NCI-H526 (cell line): ENCODE measurements around the gene SSBP2.
"Not testable (repeated sequence)": the region's sequence is repeated elsewhere in the genome, so short reads cannot be mapped to it uniquely, and the experiment has no call there.

Source experiments
- DNase-seq, 2 experiments: peaks; one replicate each; lab custom pipeline; 2025; lab: John Stamatoyannopoulos, UW

The SSBP2 gene

DNA sequence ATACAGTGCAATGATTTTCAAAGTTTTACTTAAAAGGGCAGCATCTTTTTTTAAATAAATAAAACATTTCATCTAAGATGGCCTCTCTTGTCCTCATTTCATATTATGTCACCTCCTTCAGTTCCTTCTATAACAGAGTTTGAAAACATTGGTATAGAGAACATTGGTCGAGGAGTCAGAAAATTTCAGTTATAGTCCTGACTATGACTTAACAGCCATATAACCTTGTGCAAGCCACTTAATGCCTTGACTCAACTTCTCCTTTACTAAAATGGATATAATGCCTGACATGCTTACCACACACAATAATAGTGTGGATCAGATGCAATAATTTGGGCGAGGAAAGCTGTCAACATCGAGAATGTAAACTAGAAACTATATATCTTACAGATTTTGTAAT lies 22.6 kb downstream of the SSBP2 start:
- no peak for DNase-seq

DNA sequence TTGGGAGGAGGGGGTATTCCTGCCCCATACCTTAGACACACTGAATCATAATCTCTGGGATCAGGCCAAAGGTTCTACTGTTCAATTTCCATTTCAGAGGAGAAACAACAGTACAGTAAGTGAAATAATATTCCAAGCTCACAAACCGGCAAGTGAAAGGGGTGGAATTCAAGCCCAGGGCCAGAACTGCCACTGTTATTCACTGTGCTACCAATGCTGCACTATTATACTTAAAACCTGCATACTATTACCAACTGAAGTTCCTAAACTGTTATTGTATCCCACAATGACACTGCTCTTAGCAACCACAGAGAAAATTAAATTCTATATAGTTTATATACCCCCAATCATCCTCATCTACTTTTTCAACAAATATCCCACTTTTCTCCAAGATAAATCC lies 24.6 kb downstream of the SSBP2 start:
- no peak for DNase-seq

DNA sequence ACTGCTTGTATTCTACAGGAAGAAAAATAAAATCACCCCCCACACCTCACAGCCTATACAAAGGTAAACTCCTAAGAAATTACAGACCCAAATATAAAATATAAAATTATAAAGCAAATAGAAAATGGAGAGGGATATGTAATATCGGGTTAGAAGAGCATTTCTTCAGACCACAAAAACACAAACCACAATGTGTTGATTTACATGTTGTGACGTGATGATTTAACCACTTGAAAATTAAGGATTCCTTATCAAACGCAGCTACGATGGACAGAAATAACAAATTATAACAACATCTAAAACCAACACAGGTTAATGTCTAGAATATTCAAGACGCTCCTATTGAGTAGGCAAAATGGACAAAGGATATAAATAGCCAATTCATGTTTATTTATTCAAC lies 26.3 kb downstream of the SSBP2 start:
- DNase-seq = no peak

DNA sequence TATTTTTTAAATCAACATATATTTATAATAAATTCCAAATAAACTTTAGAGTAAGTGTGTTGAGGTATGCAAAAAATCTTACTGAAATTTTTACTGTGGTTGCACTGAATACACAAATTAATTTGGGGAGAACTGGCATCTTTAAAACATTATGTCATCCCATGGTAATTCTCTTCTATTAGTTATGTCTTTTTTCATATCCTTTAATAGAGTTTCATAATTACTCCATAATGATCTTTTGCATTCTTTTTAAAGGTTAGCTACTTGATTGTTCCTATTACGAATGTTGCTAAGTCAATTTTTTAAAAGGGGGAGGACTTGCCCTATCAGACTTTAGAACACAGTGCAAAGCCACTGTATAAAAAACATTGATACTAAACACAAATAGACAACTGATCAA lies 26.8 kb downstream of the SSBP2 start:
- DNase-seq = no peak

DNA sequence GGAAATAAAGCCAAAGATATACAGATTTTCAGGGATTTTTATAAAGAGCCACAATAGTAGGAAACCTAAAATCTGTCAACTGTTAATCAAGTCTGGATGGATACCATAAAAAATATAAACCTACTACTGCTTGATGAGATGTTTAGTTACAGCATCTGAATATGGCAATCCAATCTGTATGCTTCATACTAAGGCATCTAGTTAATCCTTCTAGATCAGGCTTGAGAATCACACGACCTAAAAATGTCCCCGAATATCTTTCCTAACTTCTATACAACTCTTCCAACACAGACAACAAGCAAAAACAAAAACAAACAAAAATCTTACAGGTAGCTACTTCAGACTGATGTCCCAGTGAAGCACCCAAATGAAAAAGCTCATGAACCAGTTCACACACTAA lies 29.8 kb downstream of the SSBP2 start:
- no peak for DNase-seq

DNA sequence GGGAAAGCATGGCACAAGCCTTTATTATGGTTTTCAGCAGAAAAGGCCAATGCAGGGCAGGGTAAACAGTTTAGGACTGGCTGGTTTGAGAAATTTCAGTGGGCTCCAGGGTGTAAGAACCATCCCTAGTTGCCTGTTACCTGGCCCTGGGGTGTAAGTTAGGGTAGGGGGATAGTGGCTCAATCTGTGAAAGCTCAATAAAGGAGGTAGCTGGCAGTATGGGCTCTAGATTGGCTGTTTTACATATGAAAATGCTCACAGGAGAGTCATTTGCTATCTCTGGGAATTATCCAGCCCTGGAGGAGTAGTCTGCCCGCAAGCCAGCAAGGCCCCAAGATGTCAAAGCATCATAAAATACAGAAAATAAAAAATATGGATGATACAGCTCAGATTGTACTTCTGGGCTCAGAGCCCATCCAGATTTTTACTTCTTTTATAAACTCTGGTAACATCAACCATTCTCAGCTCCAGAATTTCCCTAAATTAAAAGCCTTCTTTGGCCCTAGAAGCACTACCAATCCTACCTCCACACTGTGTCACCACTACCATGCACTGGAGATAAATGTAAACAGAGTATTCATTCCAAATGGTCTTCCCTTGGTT lies 31.1 kb downstream of the SSBP2 start:
- DNase-seq = peak in 1 of 2 experiments; percentile 6

DNA sequence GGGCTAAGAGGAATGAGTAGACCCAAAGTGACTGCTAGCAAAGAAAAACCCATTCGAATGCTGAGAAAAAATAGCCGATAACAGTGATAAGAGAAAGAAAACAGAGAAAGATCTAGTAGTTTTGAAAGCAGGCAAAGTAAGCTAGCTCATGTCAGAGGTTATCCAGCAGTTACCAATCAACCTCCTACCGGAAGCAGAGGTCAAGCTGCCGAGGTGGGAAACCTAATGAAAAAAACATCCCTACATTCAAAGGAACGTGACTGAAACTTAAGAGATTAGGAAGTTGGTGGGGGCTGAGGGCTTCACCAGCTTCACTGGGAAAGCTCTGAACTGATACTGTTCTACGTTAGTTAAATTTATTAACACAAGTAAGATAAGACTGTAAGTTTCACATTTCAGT lies 32.6 kb downstream of the SSBP2 start:
- DNase-seq = no peak

DNA sequence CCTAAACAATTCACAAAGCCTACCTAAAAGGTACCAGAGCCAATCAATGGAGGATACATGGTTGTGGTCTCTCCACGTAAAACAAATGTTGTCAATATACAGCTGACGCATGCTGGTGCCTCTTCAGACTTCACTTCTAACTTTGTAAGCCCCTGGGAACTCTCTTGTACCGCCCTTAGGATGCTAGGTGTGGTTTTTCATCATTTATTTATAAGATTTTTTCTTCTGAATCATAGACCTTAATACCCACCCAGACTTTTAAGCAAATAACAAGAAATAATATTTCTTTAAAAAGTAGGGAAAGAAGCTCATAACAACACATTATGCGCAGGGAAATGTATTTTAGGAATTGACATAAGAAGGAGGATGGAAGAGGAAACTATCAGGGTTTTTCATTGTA lies 33.0 kb downstream of the SSBP2 start:
- DNase-seq = no peak

DNA sequence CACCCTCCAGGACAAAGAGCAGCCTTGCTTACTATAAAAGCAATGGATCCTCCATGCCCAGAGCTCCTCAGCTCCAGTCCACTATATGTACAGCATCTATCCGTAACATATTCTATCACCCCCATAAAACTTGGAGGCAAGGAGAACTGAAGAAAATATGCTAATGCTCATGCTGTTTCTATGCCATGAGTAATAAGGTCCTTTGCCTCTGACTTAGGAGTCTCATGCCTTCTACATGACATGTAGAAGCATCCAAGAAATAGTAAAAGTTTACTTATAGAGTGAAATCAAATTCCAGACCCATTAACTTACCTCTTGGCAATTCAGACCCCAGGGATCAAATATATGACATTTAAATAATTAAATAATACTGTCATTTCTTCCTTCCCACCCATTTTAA lies 33.7 kb downstream of the SSBP2 start:
- DNase-seq = no peak

DNA sequence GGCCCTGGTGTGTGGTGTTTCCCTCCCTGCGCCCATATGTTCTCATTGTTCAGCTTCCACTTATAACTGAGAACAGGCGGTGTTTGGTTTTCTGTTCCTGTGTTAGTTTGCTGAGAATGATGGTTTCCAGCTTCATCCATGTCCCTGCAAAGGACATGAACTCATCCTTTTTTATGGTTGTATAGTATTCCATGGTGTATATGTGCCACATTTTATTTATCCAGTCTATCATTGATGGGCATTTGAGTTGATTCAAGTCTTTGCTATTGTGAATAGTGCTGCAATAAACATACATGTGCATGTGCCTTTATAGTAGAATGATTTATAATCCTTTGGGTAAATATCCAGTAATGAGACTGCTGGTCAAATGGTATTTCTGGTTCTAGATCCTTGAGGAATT lies 36.8 kb downstream of the SSBP2 start:
- DNase-seq = not testable (repeated sequence)

DNA sequence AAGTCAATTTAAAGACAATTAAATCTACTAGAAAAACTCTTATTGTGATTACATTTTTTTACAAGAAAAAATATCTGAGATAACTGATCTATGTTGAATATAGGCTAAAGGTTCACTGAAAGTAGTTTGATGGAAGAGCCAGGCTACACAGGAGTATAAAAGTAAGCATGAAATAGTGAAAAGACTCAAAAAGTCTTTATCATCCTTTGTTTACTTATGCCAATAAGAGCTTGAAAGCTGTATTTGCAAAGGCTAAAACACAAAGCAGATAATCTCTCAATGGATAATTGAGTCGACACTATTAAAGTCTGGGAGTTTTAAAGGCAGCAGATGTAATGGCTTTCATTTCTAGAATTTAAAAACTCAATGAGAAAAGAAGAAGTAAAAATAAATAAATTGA lies 42.0 kb downstream of the SSBP2 start:
- DNase-seq = no peak

DNA sequence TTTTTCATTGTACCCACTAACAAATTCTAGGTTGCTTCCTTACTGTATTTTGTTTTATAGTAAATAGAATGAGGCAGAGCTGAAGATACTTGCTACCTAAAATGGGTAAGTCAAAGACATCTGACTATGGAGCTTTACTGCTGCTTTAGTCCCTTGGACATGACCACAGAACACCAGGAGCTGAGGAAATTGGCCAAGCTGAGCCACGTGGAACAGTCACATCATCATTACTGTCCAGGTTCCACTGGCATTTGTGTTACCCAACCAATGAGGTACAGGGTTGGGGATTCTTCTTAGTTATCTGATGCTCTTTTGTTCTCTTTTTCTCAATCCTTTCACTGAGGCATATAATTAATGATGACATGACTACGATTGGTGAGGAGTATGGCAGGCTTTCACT lies 47.1 kb downstream of the SSBP2 start:
- DNase-seq = no peak

DNA sequence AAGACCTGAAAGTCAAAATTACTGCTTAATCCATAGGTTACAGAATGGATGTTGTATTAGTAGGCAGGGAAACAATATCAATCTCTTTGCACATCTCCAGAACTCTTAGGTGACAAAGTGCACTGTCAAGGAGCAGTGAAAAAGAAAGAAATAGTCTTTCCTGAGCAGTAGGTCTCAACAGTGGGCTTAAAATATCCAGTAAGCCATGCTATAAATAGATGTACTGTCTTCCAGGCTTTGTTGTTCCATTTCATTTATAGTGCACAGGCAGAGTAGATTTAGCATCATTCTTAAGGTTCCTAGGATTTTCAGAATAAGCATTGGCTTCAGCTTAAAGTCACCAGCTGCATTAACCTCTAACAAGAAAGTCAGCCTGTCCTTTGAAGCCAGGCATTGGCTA lies 50.7 kb downstream of the SSBP2 start:
- DNase-seq = no peak

DNA sequence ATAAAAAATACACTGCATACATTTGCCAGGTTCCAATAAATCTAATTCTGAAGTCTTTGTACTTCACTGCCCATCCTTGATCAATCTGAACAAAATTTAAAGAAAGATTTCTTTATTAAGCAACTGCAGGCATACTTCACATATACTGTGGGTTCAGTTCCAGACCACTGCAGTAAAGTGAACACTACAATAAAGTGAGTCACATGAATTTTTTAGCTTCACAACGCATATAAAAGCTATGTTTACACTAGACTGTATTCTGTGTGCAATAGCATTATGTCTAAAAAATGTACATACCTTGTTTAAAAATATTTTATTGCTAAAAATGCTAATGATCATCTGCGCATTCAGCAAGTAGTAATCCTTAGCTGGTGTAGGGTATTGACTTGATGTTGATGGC lies 52.1 kb downstream of the SSBP2 start:
- no peak for DNase-seq

DNA sequence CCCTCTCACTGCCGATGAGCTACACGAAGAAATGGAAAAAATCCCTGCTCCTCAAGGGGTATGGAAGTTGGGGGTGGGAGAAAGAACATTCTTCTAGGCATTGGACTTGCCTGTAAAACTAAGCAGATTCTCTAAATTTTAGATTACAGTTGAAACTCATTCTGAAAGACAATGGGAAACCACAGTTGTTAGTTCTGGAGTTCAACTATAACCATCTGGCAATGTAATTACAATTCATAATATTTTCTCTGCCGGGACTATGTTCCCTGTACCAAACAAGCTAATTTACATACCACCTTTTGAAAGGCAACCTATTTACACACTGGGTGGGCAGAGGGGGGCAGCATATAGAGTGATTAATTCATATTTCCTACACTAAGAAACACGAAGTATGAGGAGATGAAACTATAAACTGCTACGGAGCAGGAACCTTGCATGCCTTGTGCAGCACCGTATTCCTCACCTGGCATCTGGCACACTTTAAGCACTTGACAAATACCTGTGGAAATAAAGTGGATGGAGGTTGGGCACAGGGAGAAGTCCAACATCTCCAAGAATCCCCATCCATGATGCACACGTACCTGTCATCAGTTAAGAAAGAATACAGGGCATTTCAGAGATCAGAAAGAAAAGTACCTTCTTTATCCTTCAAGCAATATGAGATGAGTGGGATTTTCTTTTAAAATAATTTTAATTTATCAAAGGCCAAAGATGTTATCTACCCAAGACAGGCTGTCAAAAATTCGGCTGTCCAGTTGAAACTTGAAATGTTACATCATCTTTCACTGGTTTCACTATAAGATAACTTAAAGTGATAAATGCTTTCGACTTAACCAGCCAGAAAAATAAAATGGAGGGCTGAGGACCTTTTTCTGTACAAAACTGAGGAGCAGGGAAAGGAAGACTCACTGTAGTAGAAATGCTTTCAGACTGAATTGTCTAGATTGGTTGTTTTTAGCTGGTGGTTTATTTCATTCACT lies 54.2 kb downstream of the SSBP2 start:
- DNase-seq = peak in 1 of 2 experiments; percentile 12

DNA sequence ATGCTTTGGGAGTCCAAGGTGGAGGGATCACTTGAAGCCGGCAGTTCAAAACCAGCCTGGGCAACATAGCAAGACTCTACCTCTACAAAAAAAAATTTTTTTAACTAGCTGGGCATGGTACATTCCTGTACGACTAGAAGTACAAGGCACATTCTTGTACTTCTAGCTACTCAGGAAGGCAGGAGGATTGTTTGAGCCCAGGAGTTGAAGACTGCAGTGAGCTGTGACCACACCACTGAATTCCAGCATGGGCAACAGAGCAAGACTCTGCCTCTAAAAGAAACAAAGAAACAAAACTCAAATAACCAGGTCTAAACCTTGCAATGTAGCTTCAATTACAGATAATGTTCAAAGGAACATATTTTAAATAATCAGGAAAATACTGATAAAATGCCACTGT lies 56.2 kb downstream of the SSBP2 start:
- DNase-seq = no peak

DNA sequence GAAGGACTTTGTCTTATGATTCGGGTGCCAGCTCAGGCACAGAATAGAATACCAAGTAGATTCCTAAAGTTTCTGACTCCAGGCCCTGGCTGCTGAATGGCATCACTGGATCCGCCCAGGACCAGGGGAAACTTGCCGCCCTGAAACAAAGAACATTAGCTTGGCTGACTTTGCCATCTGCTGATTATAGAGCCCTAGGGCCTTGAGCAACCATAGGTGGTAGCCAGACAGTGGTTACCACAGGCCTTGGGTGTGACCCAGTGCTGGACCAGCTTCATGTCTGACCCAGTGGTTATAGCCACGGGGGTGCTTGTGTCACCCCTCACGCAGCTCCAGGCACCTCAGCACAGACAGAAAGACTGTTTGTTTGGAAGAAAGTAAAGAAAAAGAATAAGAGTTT lies 62.7 kb downstream of the SSBP2 start:
- DNase-seq = no peak

DNA sequence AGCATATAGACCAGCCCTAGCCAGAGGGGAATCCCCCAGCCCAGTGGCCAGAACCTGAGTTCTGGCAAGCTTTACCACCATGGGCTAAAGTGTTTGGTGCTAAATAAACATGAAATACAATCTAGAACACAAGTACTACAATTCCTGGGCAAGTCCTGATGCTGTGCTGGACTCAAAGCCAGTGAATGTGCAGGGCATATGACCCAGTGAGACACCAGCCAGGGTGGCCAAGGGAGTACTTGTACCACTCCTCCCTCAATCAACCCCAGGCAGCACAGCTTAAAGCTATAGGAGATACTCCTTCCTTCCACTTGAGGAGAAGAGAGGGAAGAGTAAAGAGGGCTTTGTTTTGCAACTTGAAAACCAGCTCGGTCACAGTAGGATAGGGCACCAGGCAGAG lies 63.6 kb downstream of the SSBP2 start:
- DNase-seq = no peak

DNA sequence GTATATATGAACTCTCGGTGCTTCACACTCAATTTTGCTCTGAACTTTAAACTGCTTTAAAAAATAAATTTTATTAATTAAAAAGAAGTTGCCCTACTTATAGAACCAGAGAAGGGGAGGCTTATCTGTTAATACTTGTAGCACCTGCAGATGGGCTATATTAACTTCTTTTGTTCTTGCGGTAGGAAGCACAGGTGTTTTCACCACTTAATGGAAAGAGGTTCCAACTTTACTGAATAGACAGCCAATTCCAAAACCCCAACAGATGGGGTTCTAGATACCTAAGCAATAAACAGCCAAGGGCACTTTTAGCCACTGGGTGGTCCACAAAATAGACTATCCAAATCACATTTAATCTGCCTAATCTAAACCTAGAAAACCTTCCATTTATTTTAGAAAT lies 65.4 kb downstream of the SSBP2 start:
- DNase-seq = no peak

DNA sequence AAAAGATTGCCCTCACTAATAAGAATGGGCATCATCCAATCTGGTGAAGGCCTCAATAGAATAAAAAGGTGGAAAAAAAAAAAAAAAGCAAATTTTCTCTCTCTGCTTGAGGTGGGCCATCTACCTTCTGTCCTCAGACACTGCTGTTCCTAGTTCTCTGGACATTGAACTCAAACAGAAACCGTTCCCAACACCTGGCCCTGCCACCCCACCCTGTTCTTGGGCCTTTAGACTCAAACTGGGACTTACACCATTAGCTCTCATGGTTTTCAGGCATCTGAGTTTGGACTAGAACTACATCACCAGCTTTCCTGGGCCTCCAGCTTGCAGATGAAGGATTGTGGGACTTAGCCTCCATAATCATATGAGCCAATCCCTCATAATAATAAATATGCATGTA lies 71.0 kb downstream of the SSBP2 start:
- DNase-seq = no peak

DNA sequence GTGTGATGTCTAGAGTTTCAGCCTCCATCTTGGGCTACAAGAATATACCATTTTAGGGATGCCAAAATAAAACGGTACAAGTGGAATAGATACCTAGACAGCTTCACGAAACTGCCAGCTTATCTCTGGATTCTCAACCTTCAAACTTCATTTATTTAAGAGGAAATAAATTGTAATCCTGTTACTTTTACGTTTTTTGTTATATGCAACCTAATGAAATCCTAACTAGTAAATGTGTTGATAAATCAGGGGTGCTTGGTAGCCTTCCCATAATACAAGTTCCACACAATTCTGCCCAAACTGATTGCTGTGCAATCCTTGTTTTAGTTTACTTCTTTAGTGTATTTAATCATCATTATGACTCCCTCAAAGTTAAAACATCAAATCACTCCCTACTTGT lies 75.5 kb downstream of the SSBP2 start:
- DNase-seq = no peak

DNA sequence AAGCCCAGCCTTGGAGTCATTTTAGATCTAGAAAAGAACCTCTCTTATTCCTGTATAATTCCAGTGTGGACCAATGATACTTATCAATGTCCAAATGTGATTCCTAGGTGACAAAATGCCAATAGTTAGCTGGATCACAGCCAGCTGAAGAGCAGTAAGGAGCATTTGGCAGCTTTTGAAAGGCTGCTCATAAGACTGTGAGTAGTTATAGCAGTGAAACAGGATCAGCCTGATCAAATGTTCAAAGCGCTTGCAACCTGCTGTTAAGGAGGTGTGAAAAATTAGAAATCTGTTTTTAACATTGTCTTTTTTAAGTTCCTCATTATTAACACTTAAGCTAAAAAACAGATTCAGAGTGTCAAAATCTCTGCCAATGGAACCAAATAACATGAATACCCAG lies 85.1 kb downstream of the SSBP2 start:
- no peak for DNase-seq

DNA sequence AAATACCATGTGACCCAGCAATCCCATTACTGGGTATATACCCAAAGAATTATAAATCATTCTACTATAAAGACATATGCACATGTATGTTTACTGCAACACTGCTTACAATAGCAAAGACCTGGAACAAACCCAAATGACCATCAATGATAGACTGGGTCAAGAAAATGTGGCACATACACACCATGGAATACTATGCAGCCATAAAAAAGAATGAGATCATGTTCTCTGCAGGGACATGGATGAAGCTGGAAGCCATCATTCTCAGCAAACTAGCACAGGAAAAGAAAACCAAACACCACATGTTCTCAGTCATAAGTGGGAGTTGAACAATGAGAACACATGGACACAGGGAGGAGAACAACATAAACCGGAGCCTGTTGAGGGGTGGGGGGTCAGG lies 90.3 kb downstream of the SSBP2 start:
- not testable (repeated sequence) for DNase-seq

DNA sequence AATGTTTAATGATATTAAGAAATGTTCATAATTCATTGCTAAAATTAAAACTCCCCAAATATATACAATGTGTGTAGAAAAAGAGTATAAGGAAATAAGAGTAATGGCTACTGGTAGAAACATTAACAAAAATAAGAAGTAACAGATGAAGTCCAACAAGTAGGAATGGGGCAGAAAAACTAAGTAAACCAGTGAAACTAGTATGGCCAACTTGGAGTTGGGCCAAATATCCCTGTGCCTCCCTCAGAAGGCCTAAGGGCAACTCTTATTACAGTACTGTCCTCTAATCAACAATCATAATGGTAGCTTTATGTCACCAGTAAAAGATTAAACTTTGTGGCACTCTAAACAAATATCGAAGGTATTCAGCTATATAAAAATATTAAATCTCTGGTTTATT lies 93.5 kb downstream of the SSBP2 start:
- DNase-seq = no peak
